ENCODE results near the gene GLA.

Gene GLA

GRCh38 chrX:101357166-101357795, 50.4 kb downstream of the GLA start:
- no peak for DNase-seq (ENCODE audit: low read depth in 2 of 2)

- DNase-seq (ENCODE audit: low read depth in 2 of 2), result no peak
Observed at GRCh38 chrX:101349193-101349562, 58.5 kb downstream of the GLA start.

DNA sequence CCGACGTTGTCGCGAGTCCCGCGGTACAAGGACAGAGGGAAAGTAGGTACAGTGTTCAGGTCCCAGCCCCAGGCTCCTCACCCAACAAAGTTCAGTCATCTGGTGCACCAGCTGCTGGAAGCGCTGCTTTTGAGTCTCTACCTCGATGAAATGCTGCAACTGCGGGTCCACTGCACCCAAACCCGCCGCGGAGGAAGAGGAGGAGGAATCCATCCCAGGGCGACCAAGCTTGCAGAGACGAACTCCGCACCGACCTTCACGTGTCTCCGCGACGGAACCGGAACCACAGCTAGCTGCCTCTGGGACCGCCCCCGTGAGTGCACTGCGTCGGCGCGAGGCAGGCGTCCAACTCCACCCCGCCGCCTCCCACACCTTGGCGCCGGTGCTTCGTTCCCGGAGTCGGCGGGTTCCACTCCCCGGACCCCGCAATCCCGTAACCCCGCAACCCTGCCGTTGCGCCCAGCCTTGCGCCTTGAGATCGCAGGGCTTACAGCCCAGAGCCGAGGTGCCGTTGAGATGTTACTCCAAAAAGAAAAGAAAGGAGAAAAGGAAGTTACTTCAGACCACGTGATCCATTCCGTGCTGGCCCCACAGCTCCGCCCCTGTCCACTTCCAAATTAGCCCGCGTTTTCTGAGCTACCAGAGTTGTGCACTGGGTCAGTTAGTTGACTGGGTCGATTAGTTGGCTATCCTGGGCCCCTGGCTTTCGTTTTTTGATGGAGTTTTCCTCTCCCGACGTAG, 59.1 kb downstream of the GLA start, which contains the start of gene TIMM8A:
TIMM8A (minus strand) TSS at position 291 of the 741 bp plus-strand sequence; CDS start at position 213, 78 bp downstream.
- DNase-seq (ENCODE audit: low read depth in 2 of 2), result peak; percentile 60 to 70

- no peak for DNase-seq (ENCODE audit: low read depth in 2 of 2)
Observed at GRCh38 chrX:101347859-101348451, 59.8 kb downstream of the GLA start.
